HEK293 (cell line): ENCODE data around the gene ZNF565.

Source experiments
- CTCF ChIA-PET: fragments of 350-600 bp; formaldehyde crosslinking; extraction: SDS; loops from one replicate; lab custom pipeline; 2021; ENCODE audit warnings: antibody characterized with exemption; lab: Yijun Ruan, JAX
- POLR2A ChIA-PET: fragments of 300-600 bp; formaldehyde crosslinking; extraction: SDS; loops from one replicate; lab custom pipeline; 2020; ENCODE audit warnings: antibody characterized with exemption, inconsistent platforms; lab: Yijun Ruan, JAX
- H3K27ac ChIP-seq: fragments of 200-500 bp; sonication (Bioruptor generic); 2 replicates; pipeline ENCODE4 v1.5.1; 2014; ENCODE audit warnings: low read depth, low read length, control low read depth, inconsistent platforms; ENCODE audit errors: extremely low read depth
- H3K36me3 ChIP-seq, 2 experiments: fragments of 200-500 bp in 1 of 2; sonication (Bioruptor generic) in 1 of 2; 1 replicate in 1 of 2; 2 replicates in 1 of 2; pipeline ENCODE4 v1.5.1; 2014 to 2017; ENCODE audit warnings: inconsistent platforms in 2 of 2, low read length in 2 of 2; ENCODE audit not compliant: control insufficient read depth in 2 of 2, insufficient read depth in 1 of 2
- H3K4me1 ChIP-seq: fragments of 200-500 bp; sonication (Bioruptor generic); 2 replicates; pipeline ENCODE4 v1.5.1; 2014; ENCODE audit warnings: mild to moderate bottlenecking, low read length, inconsistent platforms; ENCODE audit not compliant: control insufficient read depth, insufficient read depth
- H3K4me3 ChIP-seq: 2 replicates; pipeline ENCODE4 v1.5.1; 2011; ENCODE audit warnings: low read depth, mild to moderate bottlenecking, control low read depth, low read length, moderate library complexity
- H3K9me3 ChIP-seq: fragments of 200-500 bp; sonication (Bioruptor generic); 2 replicates; pipeline ENCODE4 v1.5.1; 2014; ENCODE audit warnings: low read depth, low read length, inconsistent platforms; ENCODE audit not compliant: control insufficient read depth, insufficient read depth
- BCL11A ChIP-seq: fragments of 450-650 bp; formaldehyde crosslinking; IDR thresholded peaks from 2 replicates; pipeline ENCODE4 v1.5.1; 2016; ENCODE audit warnings: low read depth, missing biosample characterization, missing genetic modification characterization
- CTCF ChIP-seq: fragments of 450-650 bp; formaldehyde crosslinking; IDR thresholded peaks from 2 replicates; pipeline ENCODE4 v1.5.1; 2016; ENCODE audit warnings: missing biosample characterization, missing genetic modification characterization
- GLI4 ChIP-seq: fragments of 450-650 bp; formaldehyde crosslinking; IDR thresholded peaks from 2 replicates; pipeline ENCODE4 v1.5.1; 2016; ENCODE audit warnings: missing biosample characterization, missing genetic modification characterization
- GLIS1 ChIP-seq: fragments of 450-650 bp; formaldehyde crosslinking; IDR thresholded peaks from 2 replicates; pipeline ENCODE4 v1.5.1; 2016; ENCODE audit warnings: missing biosample characterization, missing genetic modification characterization
- HOXC10 ChIP-seq: sonication (generic); formaldehyde crosslinking; IDR thresholded peaks from 2 replicates; pipeline ENCODE4 v1.8.1; 2023; ENCODE audit warnings: mild to moderate bottlenecking, missing genetic modification reagents
- IKZF3 ChIP-seq: fragments of 450-650 bp; IDR thresholded peaks from 2 replicates; pipeline ENCODE4 v1.5.0; 2018; ENCODE audit warnings: missing biosample characterization, mild to moderate bottlenecking, missing genetic modification characterization, moderate library complexity
- OSR2 ChIP-seq: fragments of 450-650 bp; formaldehyde crosslinking; IDR thresholded peaks from 2 replicates; pipeline ENCODE4 v1.5.1; 2016; ENCODE audit warnings: missing biosample characterization, missing genetic modification characterization
- PRDM1 ChIP-seq: fragments of 450-650 bp; formaldehyde crosslinking; IDR thresholded peaks from 2 replicates; pipeline ENCODE4; 2016; ENCODE audit warnings: missing biosample characterization, missing genetic modification characterization
- REPIN1 ChIP-seq: fragments of 450-650 bp; formaldehyde crosslinking; IDR thresholded peaks from 2 replicates; pipeline ENCODE4 v1.5.1; 2017; ENCODE audit warnings: missing biosample characterization, missing genetic modification characterization, low read depth
- SETDB1 ChIP-seq: IDR thresholded peaks from one replicate; pipeline ENCODE4 v1.6.1; 2017; ENCODE audit warnings: mild to moderate bottlenecking, low read length, moderate library complexity, mixed read lengths; ENCODE audit not compliant: insufficient read length
- SP3 ChIP-seq: fragments of 450-650 bp; formaldehyde crosslinking; IDR thresholded peaks from 2 replicates; pipeline ENCODE4 v1.5.1; 2016; ENCODE audit warnings: missing biosample characterization, missing genetic modification characterization
- WT1 ChIP-seq: fragments of 450-650 bp; formaldehyde crosslinking; IDR thresholded peaks from 2 replicates; pipeline ENCODE4 v1.5.1; 2016; ENCODE audit warnings: missing biosample characterization, missing genetic modification characterization
- ZBTB1 ChIP-seq: fragments of 450-650 bp; formaldehyde crosslinking; IDR thresholded peaks from 2 replicates; pipeline ENCODE4 v1.5.1; 2016; ENCODE audit warnings: missing biosample characterization, missing genetic modification characterization
- ZBTB17 ChIP-seq: fragments of 450-650 bp; formaldehyde crosslinking; IDR thresholded peaks from 2 replicates; pipeline ENCODE4 v1.5.1; 2016; ENCODE audit warnings: missing biosample characterization, missing genetic modification characterization
- ZBTB44 ChIP-seq: fragments of 450-650 bp; IDR thresholded peaks from 2 replicates; pipeline ENCODE4 v1.5.1; 2018; ENCODE audit warnings: missing biosample characterization, mild to moderate bottlenecking, missing genetic modification characterization
- ZFP3 ChIP-seq: fragments of 450-650 bp; formaldehyde crosslinking; IDR thresholded peaks from 2 replicates; pipeline ENCODE4 v1.5.1; 2016; ENCODE audit warnings: low read depth, missing biosample characterization, missing genetic modification characterization
- ZNF140 ChIP-seq: fragments of 450-650 bp; formaldehyde crosslinking; IDR thresholded peaks from 2 replicates; pipeline ENCODE4 v1.5.1; 2016; ENCODE audit warnings: missing biosample characterization, missing genetic modification characterization
- ZNF211 ChIP-seq: fragments of 450-650 bp; formaldehyde crosslinking; IDR thresholded peaks from 2 replicates; pipeline ENCODE4 v1.5.1; 2016; ENCODE audit warnings: low read depth, missing biosample characterization, missing genetic modification characterization
- ZNF214 ChIP-seq: fragments of 450-650 bp; formaldehyde crosslinking; IDR thresholded peaks from 2 replicates; pipeline ENCODE4 v1.5.1; 2017; ENCODE audit warnings: missing biosample characterization, mild to moderate bottlenecking, missing genetic modification characterization, borderline replicate concordance
- ZNF266 ChIP-seq: fragments of 450-650 bp; formaldehyde crosslinking; IDR thresholded peaks from 2 replicates; pipeline ENCODE4 v1.5.1; 2016; ENCODE audit warnings: missing biosample characterization, missing genetic modification characterization, low read depth
- ZNF362 ChIP-seq: fragments of 450-650 bp; formaldehyde crosslinking; IDR thresholded peaks from 2 replicates; pipeline ENCODE4 v1.5.1; 2016; ENCODE audit warnings: missing biosample characterization, missing genetic modification characterization
- ZNF426 ChIP-seq: fragments of 450-650 bp; formaldehyde crosslinking; IDR thresholded peaks from 2 replicates; pipeline ENCODE4 v1.5.1; 2017; ENCODE audit warnings: missing biosample characterization, missing genetic modification characterization, mild to moderate bottlenecking, inconsistent platforms, moderate library complexity
- ZNF501 ChIP-seq: fragments of 450-650 bp; formaldehyde crosslinking; IDR thresholded peaks from 2 replicates; pipeline ENCODE4 v1.5.1; 2016; ENCODE audit warnings: missing biosample characterization, missing genetic modification characterization
- ZNF513 ChIP-seq: fragments of 450-650 bp; IDR thresholded peaks from 2 replicates; pipeline ENCODE4 v1.5.1; 2018; ENCODE audit warnings: missing biosample characterization, missing genetic modification characterization
- ZNF521 ChIP-seq: fragments of 450-650 bp; formaldehyde crosslinking; IDR thresholded peaks from 2 replicates; pipeline ENCODE4 v1.5.1; 2017; ENCODE audit warnings: missing biosample characterization, mild to moderate bottlenecking, missing genetic modification characterization
- ZNF529 ChIP-seq: fragments of 450-650 bp; formaldehyde crosslinking; IDR thresholded peaks from 2 replicates; pipeline ENCODE4 v1.5.1; 2017; ENCODE audit warnings: missing genetic modification characterization, missing biosample characterization; ENCODE audit not compliant: insufficient replicate concordance
- ZNF544 ChIP-seq: fragments of 450-650 bp; formaldehyde crosslinking; IDR thresholded peaks from 2 replicates; pipeline ENCODE4 v1.5.0; 2017; ENCODE audit warnings: missing biosample characterization, missing genetic modification characterization
- ZNF600 ChIP-seq: fragments of 450-650 bp; formaldehyde crosslinking; IDR thresholded peaks from 2 replicates; pipeline ENCODE4 v1.5.1; 2016; ENCODE audit warnings: missing biosample characterization, missing genetic modification characterization
- ZNF626 ChIP-seq: fragments of 450-650 bp; sonication (Bioruptor Pico); formaldehyde crosslinking; IDR thresholded peaks from 2 replicates; pipeline ENCODE4 v1.5.1; 2018; ENCODE audit warnings: missing biosample characterization, missing genetic modification characterization, inconsistent platforms
- ZNF707 ChIP-seq: fragments of 450-650 bp; formaldehyde crosslinking; IDR thresholded peaks from 2 replicates; pipeline ENCODE4 v1.5.1; 2016; ENCODE audit warnings: missing biosample characterization, missing genetic modification characterization
- ZNF768 ChIP-seq: fragments of 450-650 bp; formaldehyde crosslinking; IDR thresholded peaks from 2 replicates; pipeline ENCODE4 v1.5.1; 2018; ENCODE audit warnings: missing biosample characterization, mild to moderate bottlenecking, missing genetic modification characterization
- ZSCAN16 ChIP-seq: fragments of 450-650 bp; formaldehyde crosslinking; IDR thresholded peaks from 2 replicates; pipeline ENCODE4 v1.5.1; 2016; ENCODE audit warnings: missing biosample characterization, missing genetic modification characterization

Gene ZNF565

GRCh38 chr19:36257520-36257876, 43.0 kb upstream of the ZNF565 start:
- CTCF ChIA-PET: no interaction called here
- no peak for TF ChIP-seq ZNF707 (tag by site-specific recombination)
- no peak overlapping the region for H3K4me3 ChIP-seq

GRCh38 chr19:36256853-36257519, 42.5 kb upstream of the ZNF565 start:
- POLR2A ChIA-PET: no interaction called here

More at GRCh38 chr19:36257520-36257876, 43.0 kb upstream of the ZNF565 start:
- H3K27ac ChIP-seq: no peak overlapping the region
- H3K9me3 ChIP-seq: peaks cover 3% of the 10 kb centered on the region; the same call in 1 of the 2 replicates
- peaks cover 3% of the 10 kb centered on the region for H3K4me1 ChIP-seq
- no peaks in the 10 kb centered on the region; a peak in 1 of 3 replicates for H3K36me3 ChIP-seq
- POLR2A ChIA-PET: no interaction called here

GRCh38 chr19:36256064-36256463, 41.6 kb upstream of the ZNF565 start:
- peaks cover 0 to 3% of the 10 kb centered on the region in 2 experiments; a peak in 1 of 3 replicates for H3K36me3 ChIP-seq
- ChIA-PET CTCF (no interaction called here), POLR2A (interaction anchor here (0.6 kb wide), 1 partner anchor 17 kb away, joined by 4 read pairs; no protein-coding TSS in a partner anchor)
- peaks cover 3% of the 10 kb centered on the region for H3K4me1 ChIP-seq
- H3K4me3 ChIP-seq: no peak overlapping the region
- peaks cover 3% of the 10 kb centered on the region; the same call in 1 of the 2 replicates for H3K9me3 ChIP-seq
- H3K27ac ChIP-seq: no peak overlapping the region
- TF ChIP-seq ZNF521 (no peak), PRDM1 (tag by site-specific recombination) (no peak), ZNF626 (tag by site-specific recombination) (no peak), ZBTB17 (tag by site-specific recombination) (no peak), ZBTB44 (tag by site-specific recombination) (no peak), ZNF426 (tag by site-specific recombination) (no peak), IKZF3 (tag by site-specific recombination) (no peak), ZNF140 (tag by site-specific recombination) (no peak), SP3 (tag by site-specific recombination) (no peak), WT1 (tag by site-specific recombination) (no peak), CTCF (no peak), OSR2 (tag by site-specific recombination) (no peak), GLI4 (tag by site-specific recombination) (no peak), SETDB1 (no peak), ZNF501 (tag by site-specific recombination) (no peak), ZNF513 (tag by site-specific recombination) (no peak), ZNF362 (tag by site-specific recombination) (no peak), ZNF529 (no peak), GLIS1 (tag by site-specific recombination) (no peak)

More at GRCh38 chr19:36256853-36257519, 42.5 kb upstream of the ZNF565 start:
- H3K4me1 ChIP-seq: peaks cover 3% of the 10 kb centered on the region
- no peaks in the 10 kb centered on the region; a peak in 1 of 3 replicates for H3K36me3 ChIP-seq
- TF ChIP-seq HOXC10 (CRISPR knock-in tag) (no peak), REPIN1 (tag by site-specific recombination) (no peak), ZBTB1 (no peak), ZNF768 (tag by site-specific recombination) (no peak), ZNF211 (no peak), ZNF266 (tag by site-specific recombination) (no peak), WT1 (tag by site-specific recombination) (no peak), BCL11A (tag by site-specific recombination) (no peak), ZNF600 (no peak), ZFP3 (tag by site-specific recombination) (no peak), IKZF3 (tag by site-specific recombination) (no peak), ZNF214 (tag by site-specific recombination) (no peak), ZSCAN16 (tag by site-specific recombination) (no peak), ZNF544 (no peak)
- no peak overlapping the region for H3K27ac ChIP-seq
- no peak overlapping the region for H3K4me3 ChIP-seq
- CTCF ChIA-PET: no interaction called here
- peaks cover 3% of the 10 kb centered on the region; the same call in 1 of the 2 replicates for H3K9me3 ChIP-seq
